Measurements from ENCODE around the gene CDIPT.

CDIPT gene

GRCh38 chr16:29816694-29817441 is 46.2 kb downstream of the CDIPT start:
- H3K27ac ChIP-seq (ENCODE audit: low read depth, low read length) = peak overlapping the region; percentile 95
- H3K4me3 ChIP-seq (ENCODE audit: low read length) = peak overlapping the region; percentile 88
- peak overlapping the region; percentile 94 for H3K9ac ChIP-seq (ENCODE audit: low read length)
- peaks cover 3% of the 10 kb centered on the region for H3K36me3 ChIP-seq (ENCODE audit: control insufficient read depth, insufficient read depth, low read length)
- peaks cover 30% of the 10 kb centered on the region for H3K4me1 ChIP-seq (ENCODE audit: control insufficient read depth, insufficient read depth, low read length)
- no peaks in the 10 kb centered on the region for H3K27me3 ChIP-seq (ENCODE audit: control insufficient read depth, insufficient read depth, low read length)

GRCh38 chr16:29815793-29816693 is 47.0 kb downstream of the CDIPT start, which contains the start of gene PAGR1:
PAGR1 (plus strand) TSS chr16:29816152; CDS start chr16:29816526, 374 bp downstream.
- peak within 1 kb of the TSS; percentile 95 for H3K27ac ChIP-seq (ENCODE audit: low read depth, low read length)
- peaks cover 27% of the 10 kb centered on the region for H3K4me1 ChIP-seq (ENCODE audit: control insufficient read depth, insufficient read depth, low read length)
- peak within 1 kb of the TSS; percentile 88 for H3K4me3 ChIP-seq (ENCODE audit: low read length)
- peak within 1 kb of the TSS; percentile 94 for H3K9ac ChIP-seq (ENCODE audit: low read length)
- H3K36me3 ChIP-seq (ENCODE audit: control insufficient read depth, insufficient read depth, low read length) = peaks cover 3% of the 10 kb centered on the region
- no peaks in the 10 kb centered on the region for H3K27me3 ChIP-seq (ENCODE audit: control insufficient read depth, insufficient read depth, low read length)

GRCh38 chr16:29815032-29815721 is 47.8 kb downstream of the CDIPT start:
- peak overlapping the region; percentile 57 for H3K4me3 ChIP-seq (ENCODE audit: low read length)
- H3K27me3 ChIP-seq (ENCODE audit: control insufficient read depth, insufficient read depth, low read length) = no peaks in the 10 kb centered on the region
- no peak overlapping the region for H3K9ac ChIP-seq (ENCODE audit: low read length)
- H3K36me3 ChIP-seq (ENCODE audit: control insufficient read depth, insufficient read depth, low read length) = peaks cover 6% of the 10 kb centered on the region
- H3K27ac ChIP-seq (ENCODE audit: low read depth, low read length) = peak overlapping the region; percentile 76
- H3K4me1 ChIP-seq (ENCODE audit: control insufficient read depth, insufficient read depth, low read length) = peaks cover 30% of the 10 kb centered on the region

GRCh38 chr16:29814592-29814991 is 48.4 kb downstream of the CDIPT start:
- Histone ChIP-seq H3K9ac (ENCODE audit: low read length) (peak overlapping the region; percentile 36), H3K4me1 (ENCODE audit: control insufficient read depth, insufficient read depth, low read length) (peaks cover 25% of the 10 kb centered on the region), H3K4me3 (ENCODE audit: low read length) (peak overlapping the region; percentile 57), H3K36me3 (ENCODE audit: control insufficient read depth, insufficient read depth, low read length) (peaks cover 7% of the 10 kb centered on the region), H3K27me3 (ENCODE audit: control insufficient read depth, insufficient read depth, low read length) (no peaks in the 10 kb centered on the region), H3K27ac (ENCODE audit: low read depth, low read length) (peak overlapping the region; percentile 76)

GRCh38 chr16:29813644-29814562 is 49.1 kb downstream of the CDIPT start:
- peak overlapping the region; percentile 76 for H3K27ac ChIP-seq (ENCODE audit: low read depth, low read length)

GRCh38 chr16:29812754-29813643 is 50.0 kb downstream of the CDIPT start:
- H3K4me1 ChIP-seq (ENCODE audit: control insufficient read depth, insufficient read depth, low read length) = peaks cover 38% of the 10 kb centered on the region
- peak overlapping the region; percentile 87 for H3K27ac ChIP-seq (ENCODE audit: low read depth, low read length)

More at GRCh38 chr16:29813644-29814562, 49.1 kb downstream of the CDIPT start:
- Histone ChIP-seq H3K36me3 (ENCODE audit: control insufficient read depth, insufficient read depth, low read length) (peaks cover 12% of the 10 kb centered on the region), H3K4me1 (ENCODE audit: control insufficient read depth, insufficient read depth, low read length) (peaks cover 30% of the 10 kb centered on the region), H3K27me3 (ENCODE audit: control insufficient read depth, insufficient read depth, low read length) (no peaks in the 10 kb centered on the region), H3K4me3 (ENCODE audit: low read length) (peak overlapping the region; percentile 11), H3K9ac (ENCODE audit: low read length) (no peak overlapping the region)

GRCh38 chr16:29811896-29812665 is 50.9 kb downstream of the CDIPT start, which contains the start of gene PRRT2:
PRRT2 (plus strand) TSS chr16:29812193; CDS start chr16:29813055, 862 bp downstream.
- H3K36me3 ChIP-seq (ENCODE audit: control insufficient read depth, insufficient read depth, low read length) = peaks cover 11% of the 10 kb centered on the region
- H3K9ac ChIP-seq (ENCODE audit: low read length) = peak within 1 kb of the TSS; percentile 43
- no peaks in the 10 kb centered on the region for H3K27me3 ChIP-seq (ENCODE audit: control insufficient read depth, insufficient read depth, low read length)
- H3K4me3 ChIP-seq (ENCODE audit: low read length) = peak within 1 kb of the TSS; percentile 86
- peaks cover 38% of the 10 kb centered on the region for H3K4me1 ChIP-seq (ENCODE audit: control insufficient read depth, insufficient read depth, low read length)
- H3K27ac ChIP-seq (ENCODE audit: low read depth, low read length) = peak within 1 kb of the TSS; percentile 87

More at GRCh38 chr16:29812754-29813643, 50.0 kb downstream of the CDIPT start:
- peak overlapping the region; percentile 43 for H3K9ac ChIP-seq (ENCODE audit: low read length)
- peak overlapping the region; percentile 86 for H3K4me3 ChIP-seq (ENCODE audit: low read length)
- peaks cover 11% of the 10 kb centered on the region for H3K36me3 ChIP-seq (ENCODE audit: control insufficient read depth, insufficient read depth, low read length)
- H3K27me3 ChIP-seq (ENCODE audit: control insufficient read depth, insufficient read depth, low read length) = no peaks in the 10 kb centered on the region

- Histone ChIP-seq H3K27ac (ENCODE audit: low read depth, low read length) (peak overlapping the region; percentile 87), H3K27me3 (ENCODE audit: control insufficient read depth, insufficient read depth, low read length) (no peaks in the 10 kb centered on the region), H3K4me1 (ENCODE audit: control insufficient read depth, insufficient read depth, low read length) (peaks cover 38% of the 10 kb centered on the region), H3K9ac (ENCODE audit: low read length) (peak overlapping the region; percentile 16), H3K36me3 (ENCODE audit: control insufficient read depth, insufficient read depth, low read length) (peaks cover 11% of the 10 kb centered on the region), H3K4me3 (ENCODE audit: low read length) (peak overlapping the region; percentile 86)
Measured at GRCh38 chr16:29811170-29811895, 51.7 kb downstream of the CDIPT start.

- Histone ChIP-seq H3K27ac (ENCODE audit: low read depth, low read length) (peak overlapping the region; percentile 87), H3K4me1 (ENCODE audit: control insufficient read depth, insufficient read depth, low read length) (peaks cover 38% of the 10 kb centered on the region), H3K9ac (ENCODE audit: low read length) (no peak overlapping the region), H3K36me3 (ENCODE audit: control insufficient read depth, insufficient read depth, low read length) (peaks cover 11% of the 10 kb centered on the region), H3K4me3 (ENCODE audit: low read length) (peak overlapping the region; percentile 41), H3K27me3 (ENCODE audit: control insufficient read depth, insufficient read depth, low read length) (no peaks in the 10 kb centered on the region)
Measured at GRCh38 chr16:29810699-29811169, 52.3 kb downstream of the CDIPT start.
